ENCODE data around the gene SLC35F4.
"Not testable (repeated sequence)": the region's sequence is repeated elsewhere in the genome, so short reads cannot be mapped to it uniquely, and the experiment has no call there.

Gene SLC35F4

DNA sequence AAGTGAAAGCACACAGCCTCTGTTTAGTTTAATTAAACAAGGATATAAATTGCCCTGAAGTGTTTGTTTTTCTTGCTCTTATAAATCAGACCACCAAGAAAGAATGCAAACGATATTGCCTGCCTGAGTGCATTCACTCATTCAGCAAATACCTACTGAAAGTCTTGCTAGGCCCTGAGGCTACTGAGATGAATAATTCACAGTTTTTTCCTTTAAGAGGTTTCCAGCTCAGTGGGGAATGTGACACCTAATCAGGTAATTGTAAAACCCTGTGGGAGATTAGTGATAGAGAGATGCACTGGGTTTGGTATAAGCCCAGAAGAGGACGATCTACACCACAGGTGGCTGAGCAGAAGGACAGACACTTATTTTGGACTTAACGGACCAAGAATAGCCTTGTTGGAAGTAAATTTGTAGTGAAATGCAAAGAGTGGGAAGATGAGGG is 151.4 kb downstream of the SLC35F4 start:
- TF ChIP-seq, protein P1, sequence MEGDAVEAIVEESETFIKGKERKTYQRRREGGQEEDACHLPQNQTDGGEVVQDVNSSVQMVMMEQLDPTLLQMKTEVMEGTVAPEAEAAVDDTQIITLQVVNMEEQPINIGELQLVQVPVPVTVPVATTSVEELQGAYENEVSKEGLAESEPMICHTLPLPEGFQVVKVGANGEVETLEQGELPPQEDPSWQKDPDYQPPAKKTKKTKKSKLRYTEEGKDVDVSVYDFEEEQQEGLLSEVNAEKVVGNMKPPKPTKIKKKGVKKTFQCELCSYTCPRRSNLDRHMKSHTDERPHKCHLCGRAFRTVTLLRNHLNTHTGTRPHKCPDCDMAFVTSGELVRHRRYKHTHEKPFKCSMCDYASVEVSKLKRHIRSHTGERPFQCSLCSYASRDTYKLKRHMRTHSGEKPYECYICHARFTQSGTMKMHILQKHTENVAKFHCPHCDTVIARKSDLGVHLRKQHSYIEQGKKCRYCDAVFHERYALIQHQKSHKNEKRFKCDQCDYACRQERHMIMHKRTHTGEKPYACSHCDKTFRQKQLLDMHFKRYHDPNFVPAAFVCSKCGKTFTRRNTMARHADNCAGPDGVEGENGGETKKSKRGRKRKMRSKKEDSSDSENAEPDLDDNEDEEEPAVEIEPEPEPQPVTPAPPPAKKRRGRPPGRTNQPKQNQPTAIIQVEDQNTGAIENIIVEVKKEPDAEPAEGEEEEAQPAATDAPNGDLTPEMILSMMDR (IDR thresholded peaks at IDR 0.05; ENCODE audit: insufficient read depth, low read length, poor library complexity, severe bottlenecking): no peak
- Histone ChIP-seq H3K27me3 (replicated peaks; ENCODE audit: control insufficient read depth, insufficient read depth, low read length) (no peaks in the 10 kb centered on the region), H3K36me3 (ENCODE audit: control insufficient read depth, insufficient read depth, low read length) (no peaks in the 10 kb centered on the region), H3K4me3 (replicated peaks; ENCODE audit: low read depth, low read length) (no peak overlapping the region)
- DNase-seq (ENCODE audit: extremely low read depth, insufficient read length): no peak

DNA sequence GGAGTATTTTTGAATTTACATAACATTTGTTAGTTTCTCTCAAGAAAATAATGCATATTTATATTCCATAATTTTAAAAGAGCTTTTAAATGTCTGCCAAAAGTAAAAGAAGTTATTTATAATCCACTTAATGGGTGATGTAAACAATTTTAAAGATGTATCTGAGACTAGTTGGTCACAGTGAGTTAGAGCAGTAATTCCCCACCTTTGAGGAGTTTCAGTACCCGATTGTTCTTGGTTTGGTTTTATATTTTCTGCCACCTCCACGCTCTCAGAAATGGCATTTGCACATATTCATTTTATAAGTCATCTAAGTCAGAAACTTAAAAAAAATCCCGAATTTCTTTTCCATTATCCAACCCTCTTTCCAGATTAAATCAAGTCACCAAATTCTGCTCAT is 153.2 kb downstream of the SLC35F4 start:
- Histone ChIP-seq H3K4me3 (replicated peaks; ENCODE audit: low read depth, low read length) (no peak overlapping the region), H3K27me3 (replicated peaks; ENCODE audit: control insufficient read depth, insufficient read depth, low read length) (no peaks in the 10 kb centered on the region), H3K36me3 (ENCODE audit: control insufficient read depth, insufficient read depth, low read length) (no peaks in the 10 kb centered on the region)
- TF ChIP-seq, protein P1 (IDR thresholded peaks at IDR 0.05; ENCODE audit: insufficient read depth, low read length, poor library complexity, severe bottlenecking): no peak
- no peak for DNase-seq (ENCODE audit: extremely low read depth, insufficient read length)

DNA sequence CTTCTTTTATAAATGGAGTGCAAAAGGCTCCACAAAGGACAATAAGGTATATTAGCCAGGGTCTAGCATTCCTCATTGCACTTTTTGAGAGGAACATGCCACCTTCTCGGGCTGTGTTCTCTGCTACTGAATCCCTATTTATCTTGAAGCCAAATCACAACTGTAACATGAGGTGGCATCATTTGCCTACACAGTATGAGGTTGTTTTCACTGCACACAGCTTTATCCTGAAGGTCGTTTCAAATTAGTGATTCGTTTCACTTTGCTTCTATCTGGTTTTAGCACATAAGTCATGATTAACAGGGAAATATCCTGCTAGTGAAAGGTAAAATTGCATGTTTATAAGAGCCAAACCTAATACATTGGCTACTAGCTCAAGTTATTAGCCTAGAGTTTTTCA is 153.8 kb downstream of the SLC35F4 start:
- no peaks in the 10 kb centered on the region for H3K27me3 ChIP-seq (replicated peaks; ENCODE audit: control insufficient read depth, insufficient read depth, low read length)
- TF ChIP-seq, protein P1 (IDR thresholded peaks at IDR 0.05; ENCODE audit: insufficient read depth, low read length, poor library complexity, severe bottlenecking): no peak
- no peaks in the 10 kb centered on the region for H3K36me3 ChIP-seq (ENCODE audit: control insufficient read depth, insufficient read depth, low read length)
- H3K4me3 ChIP-seq (replicated peaks; ENCODE audit: low read depth, low read length): no peak overlapping the region
- no peak for DNase-seq (ENCODE audit: extremely low read depth, insufficient read length)

DNA sequence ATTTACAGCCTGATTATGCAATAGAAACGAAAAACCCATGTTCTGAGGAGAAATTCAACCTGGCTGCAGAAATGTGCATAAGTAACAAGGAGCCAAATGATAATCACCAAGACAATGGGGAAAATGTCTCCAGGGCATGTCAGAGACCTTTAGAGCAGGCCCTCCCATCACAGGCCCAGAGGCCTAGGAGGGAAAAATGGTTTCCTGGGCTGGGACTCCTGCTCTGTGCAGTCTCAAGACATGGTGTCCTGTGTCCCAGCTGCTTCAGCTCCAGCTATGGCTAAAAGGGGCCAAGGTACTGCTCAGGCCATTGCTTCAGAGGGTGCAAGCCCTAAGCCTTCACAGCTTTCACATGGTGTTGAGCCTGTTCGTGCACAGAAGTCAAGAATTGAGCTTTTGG is 156.0 kb downstream of the SLC35F4 start:
- H3K36me3 ChIP-seq (ENCODE audit: control insufficient read depth, insufficient read depth, low read length): no peaks in the 10 kb centered on the region
- H3K27me3 ChIP-seq (replicated peaks; ENCODE audit: control insufficient read depth, insufficient read depth, low read length): no peaks in the 10 kb centered on the region
- no peak for DNase-seq (ENCODE audit: extremely low read depth, insufficient read length)
- no peak overlapping the region for H3K4me3 ChIP-seq (replicated peaks; ENCODE audit: low read depth, low read length)
- TF ChIP-seq, protein P1 (IDR thresholded peaks at IDR 0.05; ENCODE audit: insufficient read depth, low read length, poor library complexity, severe bottlenecking): no peak

DNA sequence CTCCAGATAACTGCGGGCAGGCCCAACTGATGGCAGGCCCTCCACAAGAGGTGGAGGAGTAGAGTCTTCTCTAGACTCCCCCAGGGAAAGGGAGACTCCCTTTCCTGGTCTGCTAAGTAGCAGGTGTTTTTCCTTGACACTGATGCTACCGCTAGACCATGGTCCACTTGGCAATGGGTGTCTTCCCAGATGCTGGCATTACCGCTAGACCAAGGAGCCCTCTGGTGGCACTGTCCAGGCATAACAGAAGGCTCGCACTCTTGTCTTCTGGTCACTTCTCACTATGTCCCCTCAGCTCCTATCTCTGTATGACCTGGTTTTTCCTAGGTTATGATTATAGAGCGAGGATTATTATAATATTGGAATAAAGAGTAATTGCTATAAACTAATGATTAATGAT is 156.8 kb downstream of the SLC35F4 start:
- H3K4me3 ChIP-seq (replicated peaks; ENCODE audit: low read depth, low read length); DNase-seq (ENCODE audit: extremely low read depth, insufficient read length); H3K27me3 ChIP-seq (replicated peaks; ENCODE audit: control insufficient read depth, insufficient read depth, low read length); H3K36me3 ChIP-seq (ENCODE audit: control insufficient read depth, insufficient read depth, low read length): not testable (repeated sequence)

DNA sequence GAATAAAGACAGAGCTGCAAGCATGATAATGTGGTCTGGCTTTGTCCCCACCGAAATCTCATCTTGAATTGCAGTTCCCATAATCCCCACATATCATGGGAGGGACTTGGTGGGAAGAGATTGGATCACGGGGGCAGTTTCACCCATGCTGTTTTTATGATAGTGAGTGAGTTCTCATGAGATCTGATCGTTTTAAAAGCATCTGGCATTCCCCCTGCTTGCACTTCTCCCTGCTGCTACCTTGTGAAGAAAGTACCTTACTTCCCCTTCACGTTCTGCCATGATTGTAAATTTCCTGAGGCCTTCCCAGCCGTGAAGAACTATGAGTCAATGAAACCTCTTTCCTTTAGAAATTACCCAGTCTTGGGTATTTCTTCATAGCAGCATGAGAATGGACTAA is 158.7 kb downstream of the SLC35F4 start:
- DNase-seq (ENCODE audit: extremely low read depth, insufficient read length): no peak
- no peaks in the 10 kb centered on the region for H3K36me3 ChIP-seq (ENCODE audit: control insufficient read depth, insufficient read depth, low read length)
- no peaks in the 10 kb centered on the region for H3K27me3 ChIP-seq (replicated peaks; ENCODE audit: control insufficient read depth, insufficient read depth, low read length)
- TF ChIP-seq, protein P1 (IDR thresholded peaks at IDR 0.05; ENCODE audit: insufficient read depth, low read length, poor library complexity, severe bottlenecking): no peak
- no peak overlapping the region for H3K4me3 ChIP-seq (replicated peaks; ENCODE audit: low read depth, low read length)
